Body of pancreas (tissue), 4 donors: ENCODE measurements around the gene PLEKHD1. TPM values are rescaled to one million over a fixed set of nuclear protein-coding genes. Genes with fewer than 3 reads are reported as not detected.
"Not testable (repeated sequence)": the region's sequence is repeated elsewhere in the genome, so short reads cannot be mapped to it uniquely, and the experiment has no call there.

ENCODE experiments used
- ATAC-seq: fragments of 150-250 bp; one replicate; pipeline ENCODE4 v1.9.1; 2016
- DNase-seq, 4 donors: peaks; one replicate each; pipeline ENCODE4 v3.0.0-alpha.2; 2019
- H3K27ac ChIP-seq, 4 donors: fragments of 200-600 bp; sonication (generic); 1 replicate in 3 of 4; 2 replicates in 1 of 4; pipeline versions ENCODE4 v1.5.1 to v1.6.1; 2016 to 2019; ENCODE audit warnings: mild to moderate bottlenecking in 1 of 4, mixed read lengths in 1 of 4, moderate library complexity in 1 of 4
- H3K27me3 ChIP-seq, 2 donors: fragments of 200-600 bp; sonication (generic); one replicate each; pipeline ENCODE4 v1.6.0; 2016; ENCODE audit warnings: mild to moderate bottlenecking in 1 of 2
- H3K36me3 ChIP-seq, 2 donors: fragments of 200-600 bp; sonication (generic); replicated peaks in 1 of 2; 2 replicates each; pipeline ENCODE4 v1.5.1; 2016; ENCODE audit warnings: low read depth in 2 of 2; ENCODE audit not compliant: insufficient read depth in 1 of 2
- H3K4me1 ChIP-seq: fragments of 200-600 bp; sonication (generic); one replicate; pipeline ENCODE4 v1.6.0; 2016
- H3K4me3 ChIP-seq, 2 donors: fragments of 200-600 bp; sonication (generic); 1 replicate in 1 of 2; 2 replicates in 1 of 2; pipeline ENCODE4 v1.5.1; 2016 to 2019
- H3K9me3 ChIP-seq, 3 donors: fragments of 200-600 bp; sonication (generic); 1 replicate in 2 of 3; 2 replicates in 1 of 3; pipeline ENCODE4 v1.5.1; 2016
- CTCF ChIP-seq, 7 experiments: fragments of 450-650 bp in 4 of 7; fragments of 200-600 bp in 3 of 7; sonication (generic) in 3 of 7; IDR thresholded peaks; one replicate each; pipeline ENCODE4 v1.5.1; 2016 to 2019; ENCODE audit warnings: antibody characterized with exemption in 7 of 7
- POLR2A ChIP-seq, 3 donors: fragments of 450-650 bp; IDR thresholded peaks; one replicate each; pipeline ENCODE4 v1.6.1; 2016; ENCODE audit warnings: antibody characterized with exemption in 3 of 3, mild to moderate bottlenecking in 2 of 3
- WGBS, 2 donors: methylation state at CpG; one replicate each; pipeline ENCODE4 v1.1.5; 2017; 5-methylcytosine and 5-hydroxymethylcytosine counted together
- intact Hi-C: fragments of 100-400 bp; cut with DNase I; formaldehyde crosslinking; loops from one replicate; pipeline ENCODE4 v1.15.1; 2023
- total RNA-seq, 2 donors: library from RNA; depleted of rRNA; stranded (reverse); fragments of >200 nt; gene quantifications; one replicate each; pipeline ENCODE4 v1.1.0, GENCODE V29; 2016

Gene PLEKHD1
- total RNA-seq, 2 donors from 2014 or later: under 0.01 to 2.0 TPM

GRCh38 chr14:69491193-69491592 lies 6.7 kb downstream of the PLEKHD1 start:
- Histone ChIP-seq H3K27me3 (no peaks in the 10 kb centered on the region), H3K9me3 (no peaks in the 10 kb centered on the region), H3K36me3 (no peaks in the 10 kb centered on the region), H3K4me3 (no peak overlapping the region), H3K27ac (no peak overlapping the region), H3K4me1 (no peaks in the 10 kb centered on the region)
- TF ChIP-seq CTCF (IDR thresholded peaks at IDR 0.05) (no peak), POLR2A (IDR thresholded peaks at IDR 0.05) (no peak)
- no peak for DNase-seq
- 76 to 81% methylated on average over 3 of the region's 3 CpGs for WGBS, 2 donors
- intact Hi-C loops: no loop called here
- no peak for ATAC-seq

DNA sequence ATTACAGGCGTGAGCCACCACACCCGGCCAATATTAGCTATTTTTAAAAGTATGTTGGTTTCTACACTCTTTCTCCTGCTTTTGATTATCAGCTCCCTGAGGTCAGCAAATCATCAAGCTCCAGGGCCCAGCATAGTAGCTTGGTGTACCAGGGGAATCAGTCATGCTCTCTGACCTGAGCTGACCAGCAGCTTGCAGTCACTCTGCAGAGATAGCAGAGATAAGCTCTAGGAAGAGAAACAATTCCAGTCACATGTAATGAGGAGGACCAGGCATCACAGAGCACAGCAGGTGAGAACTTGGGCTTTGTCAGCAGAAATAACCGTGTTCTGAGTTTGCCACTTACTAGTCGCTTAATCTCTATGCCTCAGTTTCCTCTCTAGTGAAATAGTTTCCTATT lies 8.5 kb downstream of the PLEKHD1 start:
- WGBS, 2 donors: 47 to 63% methylated on average over 4 of the region's 4 CpGs
- Histone ChIP-seq H3K9me3 (no peaks in the 10 kb centered on the region), H3K4me3 (no peak overlapping the region), H3K36me3 (no peaks in the 10 kb centered on the region), H3K27me3 (no peaks in the 10 kb centered on the region), H3K4me1 (no peaks in the 10 kb centered on the region), H3K27ac (no peak overlapping the region)
- no peak for ATAC-seq
- TF ChIP-seq CTCF (IDR thresholded peaks at IDR 0.05) (no peak), POLR2A (IDR thresholded peaks at IDR 0.05) (no peak)
- intact Hi-C loops: no loop called here
- DNase-seq: no peak

DNA sequence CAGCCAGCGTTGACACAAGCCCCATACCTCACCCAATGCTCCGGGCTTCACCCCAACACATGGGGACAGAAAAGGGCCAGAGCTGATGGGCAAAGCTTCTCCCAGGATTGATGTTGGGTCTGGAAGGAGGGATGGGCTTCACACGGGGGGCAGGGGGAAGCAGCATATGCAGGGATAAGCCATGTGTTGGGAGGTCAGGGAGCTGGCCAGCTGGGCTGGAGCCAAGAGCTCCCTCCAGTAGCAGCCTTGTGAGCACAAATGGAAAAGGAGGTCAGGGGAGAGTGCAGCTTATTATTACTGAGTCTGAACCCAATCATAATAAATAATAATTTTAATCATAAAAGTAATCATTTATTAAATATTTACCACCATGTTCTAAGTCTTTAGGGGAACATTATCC lies 9.3 kb downstream of the PLEKHD1 start:
- TF ChIP-seq CTCF (IDR thresholded peaks at IDR 0.05): no peak
- Histone ChIP-seq H3K27ac (no peak overlapping the region), H3K9me3 (no peaks in the 10 kb centered on the region), H3K4me3 (no peak overlapping the region), H3K27me3 (no peaks in the 10 kb centered on the region), H3K36me3 (no peaks in the 10 kb centered on the region), H3K4me1 (no peaks in the 10 kb centered on the region)
- 53 to 61% methylated on average over 3 of the region's 3 CpGs for WGBS, 2 donors
- intact Hi-C loops: no loop called here
- no peak for DNase-seq
- ATAC-seq: no peak

DNA sequence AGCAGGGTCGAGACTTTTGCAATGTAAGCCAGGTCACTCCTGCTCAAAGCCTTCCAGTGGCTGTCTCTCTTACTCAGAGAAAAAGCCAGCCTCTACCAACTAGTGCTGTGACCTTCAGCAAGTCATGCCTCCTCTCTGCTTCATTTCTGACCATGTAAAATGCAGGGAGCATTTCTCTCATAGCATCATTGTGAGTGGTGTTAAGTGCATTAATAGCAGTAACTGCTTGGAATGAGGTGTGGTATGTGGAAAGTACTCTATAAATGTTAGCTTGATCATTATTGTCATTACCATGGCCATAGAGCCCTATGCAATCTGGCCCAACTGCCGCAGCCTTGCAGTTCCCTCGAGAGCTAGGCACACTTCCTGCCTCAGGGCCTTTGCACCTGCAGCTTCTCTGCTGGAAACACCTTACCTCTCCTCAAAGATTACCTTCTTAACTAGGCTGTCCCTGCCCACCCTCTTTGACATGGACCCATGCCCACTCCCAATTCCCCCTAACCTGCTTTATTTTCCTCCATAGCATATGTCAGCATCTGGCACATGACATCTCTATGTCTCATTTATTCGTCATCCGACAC lies 10.9 kb downstream of the PLEKHD1 start:
- 85 to 89% methylated on average over 5 of the region's 5 CpGs for WGBS, 2 donors
- Histone ChIP-seq H3K4me1 (no peaks in the 10 kb centered on the region), H3K27ac (no peak overlapping the region), H3K4me3 (no peak overlapping the region), H3K9me3 (no peaks in the 10 kb centered on the region), H3K27me3 (no peaks in the 10 kb centered on the region), H3K36me3 (no peaks in the 10 kb centered on the region)
- DNase-seq (no peak), ATAC-seq (no peak)
- intact Hi-C loops: no loop called here
- TF ChIP-seq CTCF (IDR thresholded peaks at IDR 0.05): no peak
- TF ChIP-seq POLR2A (IDR thresholded peaks at IDR 0.05): no peak

DNA sequence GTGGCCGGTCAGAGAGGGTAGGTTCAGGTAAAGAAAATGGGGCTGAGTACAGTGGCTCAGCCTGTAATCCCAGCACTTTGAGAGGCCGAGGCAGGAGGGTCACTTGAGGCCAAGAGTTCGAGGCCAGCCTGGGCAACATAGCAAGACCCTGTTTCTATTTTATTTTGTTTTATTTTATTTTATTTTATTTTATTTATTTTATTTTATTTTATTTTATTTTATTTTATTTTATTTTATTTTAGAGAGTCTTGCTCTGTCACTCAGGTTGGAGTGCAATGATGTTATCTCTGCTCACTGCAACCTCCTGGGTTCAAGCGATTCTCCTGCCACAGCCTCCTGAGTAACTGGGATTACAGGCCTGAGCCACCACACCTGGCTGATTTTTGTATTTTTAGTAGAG lies 13.3 kb downstream of the PLEKHD1 start:
- not testable (repeated sequence) for DNase-seq

DNA sequence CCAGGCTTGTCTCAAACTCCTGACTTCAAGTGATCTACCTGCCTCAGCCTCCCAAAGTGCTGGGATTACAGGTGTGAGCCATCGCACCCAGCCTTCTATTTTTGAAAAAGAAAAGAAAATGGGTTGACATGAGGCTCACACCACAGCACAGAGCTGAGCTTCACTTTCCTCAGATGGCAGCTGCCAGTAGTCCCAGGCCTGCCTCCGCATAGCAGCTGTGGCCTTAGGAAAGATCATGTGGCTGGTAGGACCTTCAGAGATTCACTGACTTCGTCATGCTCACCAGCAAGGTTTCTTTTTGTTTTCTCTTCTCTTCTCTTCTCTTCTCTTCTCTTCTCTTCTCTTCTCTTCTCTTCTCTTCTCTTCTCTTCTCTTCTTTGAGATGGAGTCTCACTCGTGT lies 13.8 kb downstream of the PLEKHD1 start:
- H3K4me1 ChIP-seq, H3K27me3 ChIP-seq, intact Hi-C loops, H3K27ac ChIP-seq, H3K9me3 ChIP-seq, H3K36me3 ChIP-seq, H3K4me3 ChIP-seq, ATAC-seq, DNase-seq: not testable (repeated sequence)
- 90 to 98% methylated on average over 4 of the region's 4 CpGs for WGBS, 2 donors

More for the DNA sequence above, 13.3 kb downstream of the PLEKHD1 start:
- H3K27ac ChIP-seq, ATAC-seq, H3K4me3 ChIP-seq, H3K27me3 ChIP-seq, intact Hi-C loops, H3K9me3 ChIP-seq, H3K4me1 ChIP-seq, H3K36me3 ChIP-seq: not testable (repeated sequence)
- 89 to 96% methylated on average over 4 of the region's 4 CpGs for WGBS, 2 donors
